Upper lobe of left lung (tissue), 6 donors: ENCODE measurements around the gene SUPT4H1. TPM values are rescaled to one million over a fixed set of nuclear protein-coding genes. Genes with fewer than 3 reads are reported as not detected.

Source experiments
- ATAC-seq, 2 donors: fragments of 200-7000 bp; cut with Tn5 transposase; one replicate each; pipeline ENCODE4 v1.9.1; 2022; ENCODE audit warnings: mild to moderate bottlenecking in 2 of 2, moderate library complexity in 2 of 2; ENCODE audit not compliant: low FRiP score in 2 of 2
- DNase-seq, 2 donors: peaks; one replicate each; pipeline ENCODE4 v3.0.0-alpha.2; 2019 to 2020
- H3K27ac ChIP-seq, 4 donors: fragments of 200-600 bp; sonication (generic); one replicate each; pipeline ENCODE4 v1.5.1; 2016 to 2019
- H3K27me3 ChIP-seq, 4 donors: fragments of 200-600 bp; sonication (generic); one replicate each; pipeline ENCODE4 v1.5.1; 2017 to 2019
- H3K36me3 ChIP-seq, 4 donors: fragments of 200-600 bp; sonication (generic); one replicate each; pipeline ENCODE4 v1.5.1; 2016 to 2019
- H3K4me1 ChIP-seq, 4 donors: fragments of 200-600 bp; sonication (generic); one replicate each; pipeline ENCODE4 v1.5.1; 2018 to 2019
- H3K4me3 ChIP-seq, 4 donors: fragments of 200-600 bp; sonication (generic); one replicate each; pipeline ENCODE4 v1.5.1; 2017 to 2019; ENCODE audit warnings: mild to moderate bottlenecking in 2 of 4, moderate library complexity in 1 of 4
- H3K9me3 ChIP-seq, 4 donors: fragments of 200-600 bp; sonication (generic); one replicate each; pipeline ENCODE4 v1.5.1; 2018 to 2019
- CTCF ChIP-seq, 6 experiments: fragments of 450-650 bp in 4 of 6; fragments of 200-600 bp in 2 of 6; sonication (generic) in 2 of 6; IDR thresholded peaks; one replicate each; pipeline ENCODE4 v1.5.1; 2016 to 2019; ENCODE audit warnings: antibody characterized with exemption in 6 of 6
- EP300 ChIP-seq, 4 donors: sonication (generic); formaldehyde crosslinking; IDR thresholded peaks; one replicate each; pipeline ENCODE4 v1.5.1; 2017; ENCODE audit warnings: antibody characterized with exemption in 4 of 4, control low read depth in 2 of 4
- POLR2A ChIP-seq, 4 donors: fragments of 450-650 bp; IDR thresholded peaks; one replicate each; pipeline ENCODE4 v1.5.1; 2016 to 2017; ENCODE audit warnings: antibody characterized with exemption in 4 of 4, mild to moderate bottlenecking in 2 of 4
- POLR2AphosphoS5 ChIP-seq, 2 donors: sonication (generic); formaldehyde crosslinking; IDR thresholded peaks; one replicate each; pipeline ENCODE4 v1.5.1; 2017; ENCODE audit warnings: antibody characterized with exemption in 2 of 2
- WGBS, 2 donors: methylation state at CpG; one replicate each; pipeline ENCODE4 v1.1.5; 2017 to 2018; 5-methylcytosine and 5-hydroxymethylcytosine counted together
- total RNA-seq, 6 donors: library from RNA; depleted of rRNA in 4 of 6; stranded (reverse); fragments of >200 nt in 4 of 6; gene quantifications; one replicate each; pipeline versions ENCODE4 v1.1.0 to v1.2.1, GENCODE V29; 2016 to 2021
- donor health status: DM: no; HTN: no; CAD: no; lungs with moderate emphysema.
- donor health status: DM: no; HTN: yes; CAD: no; lungs with severe emphysema.

Gene SUPT4H1
- total RNA-seq, 6 donors from 2014 or later: 22.0 to 80.5 (median 40.4) TPM

- H3K9me3 ChIP-seq: no peaks in the 10 kb centered on the region
- TF ChIP-seq CTCF (IDR thresholded peaks at IDR 0.05): peak; percentile 35 to 78 (median 62)
- no peak for TF ChIP-seq EP300 (IDR thresholded peaks at IDR 0.05)
- TF ChIP-seq POLR2A (IDR thresholded peaks at IDR 0.05): no peak
- no peak for TF ChIP-seq POLR2AphosphoS5 (IDR thresholded peaks at IDR 0.05)
- no peaks in the 10 kb centered on the region for H3K27me3 ChIP-seq
- no peaks in the 10 kb centered on the region for H3K4me1 ChIP-seq
- no peaks in the 10 kb centered on the region for H3K36me3 ChIP-seq
- DNase-seq (peak in 1 of 2 donors; percentile 47), ATAC-seq (peak in 1 of 2 donors; percentile 56)
- WGBS, 2 donors: 14 to 24% methylated on average over 5 of the region's 5 CpGs
- H3K27ac ChIP-seq: no peak overlapping the region
- H3K4me3 ChIP-seq: no peak overlapping the region
These were observed 34.5 kb downstream of the SUPT4H1 start for GRCh38 chr17:58317421-58318064.

- WGBS, 2 donors: 88 to 91% methylated on average over 5 to 8 of the region's 8 CpGs
- Histone ChIP-seq H3K9me3 (no peaks in the 10 kb centered on the region), H3K36me3 (no peaks in the 10 kb centered on the region), H3K4me3 (no peak overlapping the region), H3K27ac (no peak overlapping the region), H3K4me1 (no peaks in the 10 kb centered on the region), H3K27me3 (no peaks in the 10 kb centered on the region)
- TF ChIP-seq POLR2A (IDR thresholded peaks at IDR 0.05): no peak
- TF ChIP-seq POLR2AphosphoS5 (IDR thresholded peaks at IDR 0.05): no peak
- TF ChIP-seq EP300 (IDR thresholded peaks at IDR 0.05): no peak
- TF ChIP-seq CTCF (IDR thresholded peaks at IDR 0.05): no peak
- ATAC-seq: no peak
- DNase-seq: peak in 1 of 2 donors; percentile 10
These were observed 35.6 kb downstream of the SUPT4H1 start for GRCh38 chr17:58316260-58316960.

DNA sequence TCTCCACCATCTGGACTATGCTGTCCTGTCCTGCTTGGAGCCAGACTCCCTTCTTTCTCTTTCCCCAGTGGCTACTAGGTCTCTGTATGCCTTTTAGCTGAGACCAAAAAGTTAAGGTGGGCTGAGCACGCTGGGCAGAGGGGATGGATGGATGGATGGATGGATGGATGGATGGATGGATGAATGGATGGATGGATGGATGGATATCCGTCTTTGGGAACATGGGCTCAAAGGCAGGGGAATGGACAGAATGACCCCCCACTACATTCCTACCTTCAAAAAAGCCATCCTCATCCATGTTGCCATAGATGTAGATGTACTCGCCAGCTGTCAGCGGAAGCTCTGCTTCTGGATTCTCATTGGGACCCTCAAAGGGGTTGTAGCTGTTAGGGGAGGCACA is 36.3 kb downstream of the SUPT4H1 start:
- Histone ChIP-seq H3K4me3 (no peak overlapping the region), H3K4me1 (no peaks in the 10 kb centered on the region), H3K9me3 (no peaks in the 10 kb centered on the region), H3K27ac (no peak overlapping the region), H3K27me3 (no peaks in the 10 kb centered on the region), H3K36me3 (no peaks in the 10 kb centered on the region)
- ATAC-seq (no peak), DNase-seq (no peak)
- WGBS, 2 donors: 90 to 100% methylated on average over 4 of the region's 4 CpGs
- no peak for TF ChIP-seq POLR2A (IDR thresholded peaks at IDR 0.05)
- TF ChIP-seq CTCF (IDR thresholded peaks at IDR 0.05): no peak
- no peak for TF ChIP-seq EP300 (IDR thresholded peaks at IDR 0.05)
- no peak for TF ChIP-seq POLR2AphosphoS5 (IDR thresholded peaks at IDR 0.05)

GRCh38 chr17:58315281-58315711 is 36.7 kb downstream of the SUPT4H1 start:
- TF ChIP-seq POLR2A (IDR thresholded peaks at IDR 0.05) (no peak), POLR2AphosphoS5 (IDR thresholded peaks at IDR 0.05) (no peak), CTCF (IDR thresholded peaks at IDR 0.05) (no peak), EP300 (IDR thresholded peaks at IDR 0.05) (no peak)
- ATAC-seq: no peak
- H3K36me3 ChIP-seq: no peaks in the 10 kb centered on the region
- H3K27me3 ChIP-seq: no peaks in the 10 kb centered on the region
- H3K4me3 ChIP-seq: no peak overlapping the region
- no peaks in the 10 kb centered on the region for H3K9me3 ChIP-seq
- DNase-seq: no peak
- no peaks in the 10 kb centered on the region for H3K4me1 ChIP-seq
- H3K27ac ChIP-seq: no peak overlapping the region
- 90 to 92% methylated on average over 6 of the region's 6 CpGs for WGBS, 2 donors
